BLaER1 (cell line): ENCODE data around the gene GMPR2.

ENCODE experiments used
- H3K27ac ChIP-seq: shearing (Covaris generic); formaldehyde crosslinking; 2 replicates; pipeline ENCODE4 v1.8.1; 2022
- H3K27me3 ChIP-seq: shearing (Covaris generic); formaldehyde crosslinking; 2 replicates; pipeline ENCODE4 v1.8.1; 2022
- H3K36me3 ChIP-seq: shearing (Covaris generic); formaldehyde crosslinking; 2 replicates; pipeline ENCODE4 v1.8.1; 2022
- H3K4me1 ChIP-seq: shearing (Covaris generic); formaldehyde crosslinking; 2 replicates; pipeline ENCODE4 v1.8.1; 2022
- H3K4me2 ChIP-seq: shearing (Covaris generic); formaldehyde crosslinking; 2 replicates; pipeline ENCODE4 v1.8.1; 2022
- H3K4me3 ChIP-seq: shearing (Covaris generic); formaldehyde crosslinking; 2 replicates; pipeline ENCODE4 v1.8.1; 2022
- H3K9ac ChIP-seq: shearing (Covaris generic); formaldehyde crosslinking; 2 replicates; pipeline ENCODE4 v1.8.1; 2022
- H3K9me3 ChIP-seq: shearing (Covaris generic); formaldehyde crosslinking; 2 replicates; pipeline ENCODE4 v1.8.1; 2022
- H4K20me1 ChIP-seq: shearing (Covaris generic); formaldehyde crosslinking; 2 replicates; pipeline ENCODE4 v1.8.1; 2022
- Cebpa-rat ChIP-seq: shearing (Covaris generic); IDR thresholded peaks from 2 replicates; pipeline ENCODE4 v1.8.1; 2022

The GMPR2 gene

DNA sequence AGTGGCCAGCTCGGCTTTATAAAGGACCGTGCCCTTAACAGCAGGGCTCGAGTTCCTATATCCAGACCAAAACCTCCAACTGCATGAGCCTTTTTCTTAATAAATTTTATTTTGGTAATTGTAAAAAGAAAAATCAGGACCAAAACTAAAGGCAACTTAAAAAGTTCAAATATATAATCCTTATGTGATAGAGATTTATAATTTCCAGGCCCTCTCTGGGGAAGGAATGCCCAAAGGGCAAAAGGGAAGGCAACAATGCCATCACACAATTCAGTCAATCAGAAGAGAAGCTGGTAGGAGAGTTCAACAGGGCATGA, 43.7 kb upstream of the GMPR2 start:
- H4K20me1 ChIP-seq = no peaks in the 10 kb centered on the region
- H3K27ac ChIP-seq = peak overlapping the region; percentile 43; the same call in 1 of the 2 replicates
- peak overlapping the region; percentile 92 for H3K4me2 ChIP-seq
- no peaks in the 10 kb centered on the region for H3K9me3 ChIP-seq
- no peak for TF ChIP-seq Cebpa-rat
- peaks cover 63% of the 10 kb centered on the region for H3K36me3 ChIP-seq
- peak overlapping the region; percentile 81 for H3K4me3 ChIP-seq
- H3K27me3 ChIP-seq = no peaks in the 10 kb centered on the region
- H3K4me1 ChIP-seq = peaks cover 49% of the 10 kb centered on the region
- H3K9ac ChIP-seq = peak overlapping the region; percentile 51; the same call in 1 of the 2 replicates

DNA sequence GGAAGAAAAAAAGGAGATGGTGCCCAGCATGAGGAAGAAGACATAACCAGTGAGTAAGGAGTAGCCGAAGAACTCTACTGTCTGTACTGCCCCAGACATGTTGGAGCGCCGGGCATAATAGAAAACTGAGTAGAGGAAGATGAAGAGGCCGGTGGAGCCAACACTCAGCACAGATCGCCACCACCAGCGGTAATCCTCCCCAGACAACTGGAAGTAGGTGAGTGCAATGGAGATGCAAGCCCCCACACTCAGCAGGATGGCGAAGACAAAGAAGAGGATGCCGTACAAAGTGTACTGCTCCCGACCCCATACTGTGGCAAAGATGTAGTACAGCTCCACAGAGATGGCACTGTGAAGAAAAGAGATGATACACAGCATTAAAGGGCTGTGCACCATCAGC, 43.3 kb upstream of the GMPR2 start:
- Histone ChIP-seq H3K4me3 (no peak overlapping the region), H3K27ac (0 out of 2 replicates have a peak overlapping the region, but pooled peaks have one; percentile 43), H3K9me3 (no peaks in the 10 kb centered on the region), H3K4me1 (peaks cover 54% of the 10 kb centered on the region), H3K4me2 (peak overlapping the region; percentile 92), H4K20me1 (no peaks in the 10 kb centered on the region), H3K36me3 (peaks cover 59% of the 10 kb centered on the region), H3K9ac (no peak overlapping the region), H3K27me3 (no peaks in the 10 kb centered on the region)
- no peak for TF ChIP-seq Cebpa-rat

DNA sequence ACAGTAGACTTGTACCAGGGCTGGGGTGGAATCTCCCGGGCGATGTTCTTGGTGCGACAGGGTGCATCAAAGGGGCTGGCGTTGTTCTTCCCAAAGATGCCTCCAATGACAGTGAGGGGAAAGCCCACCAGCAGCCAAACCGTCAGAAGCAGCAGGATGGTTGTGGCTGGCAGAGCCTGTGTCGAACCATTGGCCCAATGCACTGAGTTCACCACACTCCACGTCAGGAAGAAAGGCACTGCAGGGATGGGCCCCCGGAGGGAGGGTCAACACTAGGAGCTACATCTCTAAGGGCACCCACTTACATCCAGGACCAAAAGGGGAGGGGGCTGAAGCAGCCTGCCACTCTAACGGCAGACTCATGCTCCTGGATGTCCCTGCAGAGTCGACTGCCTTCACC, 42.3 kb upstream of the GMPR2 start:
- Histone ChIP-seq H3K36me3 (peaks cover 49% of the 10 kb centered on the region), H3K4me3 (no peak overlapping the region)

DNA sequence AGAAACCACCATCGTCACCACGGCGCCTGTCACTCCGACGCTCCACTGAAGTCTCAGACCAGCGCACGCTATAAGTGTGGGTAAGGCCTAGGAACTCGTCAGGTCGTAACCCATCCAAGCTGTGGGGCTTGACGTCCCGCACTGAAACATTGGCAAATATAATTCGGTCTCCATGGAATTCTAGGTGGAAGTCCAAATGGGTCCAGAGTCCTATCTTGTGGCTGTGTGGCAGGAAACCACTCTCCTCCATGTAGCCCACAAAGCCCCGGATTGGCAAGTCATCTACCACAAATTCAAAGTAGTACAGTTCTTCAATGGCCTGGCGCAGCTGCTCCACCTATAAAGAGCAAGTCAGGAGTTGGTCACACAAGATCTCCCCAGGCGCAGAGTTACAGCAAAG, 39.8 kb upstream of the GMPR2 start:
- H3K27me3 ChIP-seq = no peaks in the 10 kb centered on the region
- no peak for TF ChIP-seq Cebpa-rat
- no peaks in the 10 kb centered on the region for H3K9me3 ChIP-seq
- H3K9ac ChIP-seq = no peak overlapping the region
- H3K36me3 ChIP-seq = peaks cover 29% of the 10 kb centered on the region
- no peaks in the 10 kb centered on the region for H4K20me1 ChIP-seq
- H3K4me1 ChIP-seq = peaks cover 65% of the 10 kb centered on the region
- no peak overlapping the region for H3K27ac ChIP-seq
- H3K4me3 ChIP-seq = no peak overlapping the region
- peak overlapping the region; percentile 43 for H3K4me2 ChIP-seq

More for the DNA sequence above, 42.3 kb upstream of the GMPR2 start:
- Histone ChIP-seq H3K9me3 (no peaks in the 10 kb centered on the region), H4K20me1 (no peaks in the 10 kb centered on the region), H3K4me1 (peaks cover 60% of the 10 kb centered on the region), H3K4me2 (no peak overlapping the region), H3K27ac (no peak overlapping the region), H3K9ac (no peak overlapping the region), H3K27me3 (no peaks in the 10 kb centered on the region)
- TF ChIP-seq Cebpa-rat = no peak

DNA sequence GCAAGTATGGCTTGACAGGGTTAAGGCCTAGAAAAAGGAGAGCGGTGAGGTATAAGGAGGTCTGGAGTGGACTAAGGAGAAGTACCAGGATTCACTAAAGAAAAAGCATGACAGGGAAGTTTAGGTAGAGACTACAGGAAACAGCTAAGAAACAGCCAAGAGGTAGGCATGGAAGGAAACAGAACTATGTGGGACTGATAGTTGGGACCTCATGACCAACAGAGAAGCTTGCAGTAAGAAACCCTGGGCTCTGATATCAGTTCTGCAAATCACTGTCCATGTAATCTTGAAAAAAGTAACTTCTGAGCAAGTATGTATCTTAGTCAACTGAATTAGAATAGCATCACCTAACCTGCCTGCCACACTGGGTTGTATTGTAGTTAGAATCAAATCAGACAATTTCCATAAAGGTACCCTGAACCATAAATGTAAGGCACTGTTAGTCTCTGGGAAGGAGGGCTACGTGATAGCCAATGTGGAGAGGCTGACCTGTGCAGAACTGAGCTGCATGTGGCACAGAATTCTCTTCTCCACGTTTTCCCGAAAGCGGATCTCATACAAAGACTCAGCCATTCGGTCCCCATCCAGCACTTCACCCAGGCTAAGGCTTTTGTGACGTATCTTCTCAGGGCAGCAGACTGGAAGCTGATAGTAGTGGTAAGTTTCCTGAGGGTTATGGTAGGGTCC, 38.4 kb upstream of the GMPR2 start:
- Histone ChIP-seq H4K20me1 (no peaks in the 10 kb centered on the region), H3K9ac (peak overlapping the region; percentile 98), H3K4me2 (peak overlapping the region; percentile 84), H3K27me3 (no peaks in the 10 kb centered on the region), H3K27ac (no peak overlapping the region), H3K4me3 (peak overlapping the region; percentile 72), H3K4me1 (peaks cover 62% of the 10 kb centered on the region), H3K9me3 (no peaks in the 10 kb centered on the region), H3K36me3 (peaks cover 40% of the 10 kb centered on the region)
- no peak for TF ChIP-seq Cebpa-rat

DNA sequence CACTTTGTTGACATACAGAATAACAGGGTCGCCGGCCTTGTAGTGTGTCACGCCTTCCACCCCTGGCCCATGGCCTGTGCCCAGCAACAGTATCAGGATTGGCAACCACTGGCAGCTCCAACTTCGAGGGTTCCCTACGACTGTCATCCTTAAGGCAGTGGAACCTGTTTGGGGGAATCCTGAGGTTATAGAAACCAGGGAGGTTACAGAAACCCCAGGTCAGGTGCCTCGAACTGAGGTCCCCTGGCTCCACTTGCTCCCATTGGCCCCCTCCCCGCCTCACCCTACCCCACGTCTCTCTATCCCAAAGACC, 37.9 kb upstream of the GMPR2 start:
- peak overlapping the region; percentile 98 for H3K9ac ChIP-seq
- H4K20me1 ChIP-seq = no peaks in the 10 kb centered on the region
- H3K4me3 ChIP-seq = peak overlapping the region; percentile 72
- no peak for TF ChIP-seq Cebpa-rat
- H3K4me1 ChIP-seq = peaks cover 58% of the 10 kb centered on the region
- H3K4me2 ChIP-seq = peak overlapping the region; percentile 84
- no peaks in the 10 kb centered on the region for H3K27me3 ChIP-seq
- no peaks in the 10 kb centered on the region for H3K9me3 ChIP-seq
- H3K27ac ChIP-seq = peak overlapping the region; percentile 99
- peaks cover 45% of the 10 kb centered on the region for H3K36me3 ChIP-seq

DNA sequence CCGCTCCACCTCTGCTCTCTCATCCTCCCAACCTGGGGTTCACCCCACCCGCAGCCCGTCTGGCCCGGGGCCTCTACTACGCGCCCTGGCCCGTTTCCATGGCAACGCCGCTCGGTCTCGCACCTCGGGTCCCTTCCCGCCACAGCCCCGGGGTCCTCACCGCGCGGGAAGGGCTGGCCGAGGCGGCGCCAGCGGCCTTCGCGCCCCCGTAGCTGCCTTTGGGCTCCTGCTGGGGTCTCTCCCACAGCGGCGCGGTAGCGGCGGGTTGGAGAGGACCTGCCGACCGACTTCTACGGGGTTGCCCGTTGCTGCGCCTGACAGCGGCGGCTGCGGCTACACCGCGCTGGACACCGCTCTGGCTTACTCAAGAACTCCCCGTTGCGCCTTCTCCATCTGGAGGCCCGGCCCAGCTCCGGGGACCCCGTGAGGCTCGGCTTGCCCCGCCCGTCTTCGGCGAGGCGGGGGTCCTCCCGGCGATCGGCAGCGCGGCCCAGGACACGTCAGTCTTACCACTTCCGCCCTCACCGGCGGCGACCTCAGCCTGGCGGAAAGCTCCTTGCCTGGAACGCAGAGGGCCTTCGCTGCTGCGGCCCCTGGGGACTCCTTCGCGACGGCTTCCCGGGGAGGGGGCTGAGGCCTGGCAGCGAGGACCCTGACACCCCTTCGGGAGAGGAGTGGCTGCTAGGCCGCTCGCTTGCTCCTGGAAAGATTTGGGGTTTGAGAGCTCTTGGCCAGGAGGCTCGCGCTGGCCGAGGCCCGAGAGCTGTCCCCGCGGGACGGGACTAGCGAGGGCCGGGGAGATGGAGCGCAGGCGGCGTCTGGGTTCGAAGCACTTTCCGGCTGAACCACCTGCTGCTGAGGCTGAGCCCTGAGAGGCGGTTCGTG, 37.3 kb upstream of the GMPR2 start, which contains the start of gene TM9SF1:
Gene TM9SF1, minus strand, starts transcription at position 256 of the 885 bp plus-strand sequence. CDS start 422 bp downstream, outside the sequence.
- H3K9ac ChIP-seq = peak within 1 kb of the TSS; percentile 98
- H3K4me2 ChIP-seq = peak within 1 kb of the TSS; percentile 84
- H3K4me3 ChIP-seq = peak within 1 kb of the TSS; percentile 72
- H3K9me3 ChIP-seq = no peaks in the 10 kb centered on the region
- H3K36me3 ChIP-seq = peaks cover 46% of the 10 kb centered on the region
- H3K4me1 ChIP-seq = peaks cover 58% of the 10 kb centered on the region
- no peaks in the 10 kb centered on the region for H4K20me1 ChIP-seq
- TF ChIP-seq Cebpa-rat = no peak
- H3K27ac ChIP-seq = peak within 1 kb of the TSS; percentile 99
- H3K27me3 ChIP-seq = no peaks in the 10 kb centered on the region

DNA sequence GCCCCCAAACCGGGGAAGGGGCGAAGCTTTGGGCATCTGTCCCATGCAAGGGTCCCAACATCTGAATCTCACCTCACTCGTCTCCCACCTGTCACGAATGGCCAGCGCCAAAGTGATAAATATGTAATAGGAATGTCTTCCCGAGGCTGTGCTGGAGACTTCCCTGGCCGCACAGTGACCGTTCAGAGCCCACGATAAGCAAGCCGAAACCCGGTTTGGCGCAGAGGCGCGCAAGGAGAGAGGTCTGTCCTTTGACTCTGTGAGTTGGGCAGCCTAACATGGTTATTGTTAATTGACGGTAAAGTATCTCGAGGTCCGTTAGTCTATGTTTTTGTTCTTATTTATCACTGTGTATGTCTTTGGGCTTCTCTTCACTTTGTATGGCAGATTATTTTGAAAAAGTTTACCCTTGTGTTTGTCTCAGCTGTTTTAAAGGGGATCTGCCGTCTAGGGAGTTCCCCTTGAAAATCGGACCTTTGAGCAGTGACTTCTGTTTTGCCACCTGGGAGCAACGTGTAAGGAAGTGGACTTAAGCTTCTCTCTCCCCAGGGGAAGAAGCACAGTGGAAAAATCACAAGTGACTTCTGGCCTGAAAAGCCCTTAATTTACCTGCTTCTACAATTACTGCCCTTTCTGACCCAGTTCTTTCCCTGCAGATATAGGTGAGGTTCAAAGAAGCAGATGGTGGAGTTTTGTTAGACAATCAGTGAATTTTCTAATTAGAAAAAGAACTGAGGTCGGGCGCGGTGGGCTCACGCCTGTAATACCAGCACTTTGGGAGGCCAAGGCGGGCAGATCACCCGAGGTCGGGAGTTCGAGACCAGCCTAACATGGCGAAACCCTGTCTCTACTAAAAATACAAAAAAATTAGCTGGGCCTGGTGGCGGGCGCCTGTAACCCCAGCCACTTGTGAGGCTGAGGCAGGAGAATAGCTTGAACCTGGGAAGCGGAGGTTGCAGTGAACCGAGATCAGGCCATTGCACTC, 36.4 kb upstream of the GMPR2 start:
- peak overlapping the region; percentile 99 for H3K27ac ChIP-seq
- peak overlapping the region; percentile 72 for H3K4me3 ChIP-seq
- H3K9me3 ChIP-seq = peaks cover 3% of the 10 kb centered on the region
- H3K4me1 ChIP-seq = peaks cover 58% of the 10 kb centered on the region
- no peaks in the 10 kb centered on the region for H4K20me1 ChIP-seq
- peaks cover 49% of the 10 kb centered on the region for H3K36me3 ChIP-seq
- peak overlapping the region; percentile 98 for H3K9ac ChIP-seq
- no peaks in the 10 kb centered on the region for H3K27me3 ChIP-seq
- TF ChIP-seq Cebpa-rat = no peak
- H3K4me2 ChIP-seq = peak overlapping the region; percentile 84

DNA sequence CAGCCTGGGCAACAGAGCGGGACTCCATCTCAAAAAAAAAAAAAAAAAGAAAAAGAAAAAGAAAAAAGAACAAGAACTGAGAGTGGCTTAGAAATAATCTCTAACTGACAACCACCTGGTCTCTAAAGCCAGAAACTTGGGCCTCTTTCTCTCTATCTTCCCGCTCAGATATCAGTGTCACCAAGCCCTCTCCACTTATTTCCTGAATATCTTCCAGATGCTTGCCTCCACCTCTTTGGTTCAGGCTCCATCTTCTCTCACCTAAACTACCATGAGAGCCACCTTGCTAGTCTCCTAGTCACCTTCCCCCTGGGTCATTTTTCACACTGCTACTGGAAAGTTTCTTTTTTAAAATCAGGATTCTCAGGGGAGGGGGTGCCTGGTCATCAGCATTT, 35.7 kb upstream of the GMPR2 start:
- Histone ChIP-seq H3K4me2 (peak overlapping the region; percentile 84), H3K9me3 (peaks cover 10% of the 10 kb centered on the region), H3K4me3 (peak overlapping the region; percentile 72; the same call in 1 of the 2 replicates), H4K20me1 (no peaks in the 10 kb centered on the region), H3K36me3 (peaks cover 49% of the 10 kb centered on the region), H3K27me3 (no peaks in the 10 kb centered on the region), H3K4me1 (peaks cover 54% of the 10 kb centered on the region), H3K9ac (peak overlapping the region; percentile 98; the same call in 1 of the 2 replicates), H3K27ac (peak overlapping the region; percentile 99; the same call in 1 of the 2 replicates)
- TF ChIP-seq Cebpa-rat = no peak
